CD4-positive, alpha-beta memory T cell (primary cell): Measurements from ENCODE around the gene CTNNA1. TPM values are rescaled to one million over a fixed set of nuclear protein-coding genes. Genes with fewer than 3 reads are reported as not detected.
A peak's percentile ranks its signal among the peaks of the same experiment; 100 is the strongest.
"Not testable (repeated sequence)": the region's sequence is repeated elsewhere in the genome, so short reads cannot be mapped to it uniquely, and the experiment has no call there.

Source experiments
- CTCF ChIA-PET: fragments of 350-600 bp; sonication (Branson Sonifier 250); formaldehyde crosslinking; loops from one replicate; lab custom pipeline; 2021; ENCODE audit warnings: inconsistent platforms; ENCODE audit not compliant: partially characterized antibody; lab: Charles Lee
- POLR2A ChIA-PET: fragments of 350-600 bp; sonication (Branson Sonifier 250); formaldehyde crosslinking; loops from one replicate; lab custom pipeline; 2021; ENCODE audit not compliant: partially characterized antibody; lab: Charles Lee
- DNase-seq, 5 donors: peaks; one replicate each; pipeline versions ENCODE4 v3.0.0 to v3.0.0-alpha.2; 2020 to 2022; ENCODE audit warnings: mixed read lengths in 1 of 5
- H3K27ac ChIP-seq: one replicate; pipeline ENCODE4 v1.7.0; 2013; ENCODE audit warnings: low read depth, low read length
- H3K27me3 ChIP-seq: 2 replicates; pipeline ENCODE4 v1.7.0; 2013; ENCODE audit warnings: mild to moderate bottlenecking, low read length, moderate library complexity; ENCODE audit not compliant: insufficient read depth
- H3K36me3 ChIP-seq: 2 replicates; pipeline ENCODE4 v1.7.0; 2013; ENCODE audit warnings: mild to moderate bottlenecking, low read length, moderate library complexity; ENCODE audit not compliant: insufficient read depth
- H3K4me1 ChIP-seq: 2 replicates; pipeline ENCODE4 v1.7.0; 2013; ENCODE audit warnings: mild to moderate bottlenecking, low read length, moderate library complexity; ENCODE audit not compliant: insufficient read depth
- H3K4me3 ChIP-seq, 2 donors: one replicate each; pipeline ENCODE4 v1.7.0; 2013; ENCODE audit warnings: low read length in 2 of 2, mild to moderate bottlenecking in 1 of 2
- H3K9me3 ChIP-seq, 2 donors: one replicate each; pipeline ENCODE4 v1.7.0; 2013; ENCODE audit warnings: low read length in 2 of 2, control low read depth in 1 of 2; ENCODE audit not compliant: control insufficient read depth in 1 of 2
- H3K27ac Mint-ChIP-seq, 7 donors: one replicate each; pipeline ENCODE4 v1.8.0; 2020 to 2021; ENCODE audit warnings: mixed read lengths in 7 of 7, mild to moderate bottlenecking in 6 of 7, inconsistent platforms in 3 of 7, moderate library complexity in 3 of 7
- H3K27me3 Mint-ChIP-seq, 2 donors: one replicate each; pipeline ENCODE4 v1.8.0; 2020 to 2021; ENCODE audit warnings: mixed read lengths in 2 of 2
- H3K36me3 Mint-ChIP-seq, 2 donors: one replicate each; pipeline ENCODE4 v1.8.0; 2020 to 2021; ENCODE audit warnings: mixed read lengths in 2 of 2, inconsistent platforms in 1 of 2, mild to moderate bottlenecking in 1 of 2
- H3K4me1 Mint-ChIP-seq, 4 donors: one replicate each; pipeline ENCODE4 v1.8.0; 2020 to 2021; ENCODE audit warnings: mixed read lengths in 4 of 4, mild to moderate bottlenecking in 1 of 4
- H3K4me3 Mint-ChIP-seq, 8 donors: one replicate each; pipeline ENCODE4 v1.8.0; 2020 to 2021; ENCODE audit warnings: mixed read lengths in 8 of 8, mild to moderate bottlenecking in 7 of 8, moderate library complexity in 6 of 8, inconsistent platforms in 3 of 8
- H3K9me3 Mint-ChIP-seq, 8 donors: one replicate each; pipeline ENCODE4 v1.8.0; 2020 to 2021; ENCODE audit warnings: mixed read lengths in 8 of 8, mild to moderate bottlenecking in 5 of 8, inconsistent platforms in 3 of 8, moderate library complexity in 1 of 8
- intact Hi-C: fragments of 100-400 bp; cut with micrococcal nuclease; formaldehyde crosslinking; loops from one replicate; pipeline ENCODE4 v1.15.1; 2023
- polyA plus RNA-seq, 2 donors: library from polyadenylated mRNA; unstranded; fragments of 300-500 nt; fragmentation: Illumina TruSeq; gene quantifications; one replicate each; pipeline ENCODE4 v1.2.3, GENCODE V29; 2021
- total RNA-seq, 2 experiments: library from RNA; stranded (reverse); gene quantifications; one replicate each; pipeline ENCODE4 v1.2.3, GENCODE V29; 2021

Gene CTNNA1
- total and polyA plus RNA-seq, 4 experiments from 2014 or later: 10.1 to 26.1 (median 17.4) TPM

DNA sequence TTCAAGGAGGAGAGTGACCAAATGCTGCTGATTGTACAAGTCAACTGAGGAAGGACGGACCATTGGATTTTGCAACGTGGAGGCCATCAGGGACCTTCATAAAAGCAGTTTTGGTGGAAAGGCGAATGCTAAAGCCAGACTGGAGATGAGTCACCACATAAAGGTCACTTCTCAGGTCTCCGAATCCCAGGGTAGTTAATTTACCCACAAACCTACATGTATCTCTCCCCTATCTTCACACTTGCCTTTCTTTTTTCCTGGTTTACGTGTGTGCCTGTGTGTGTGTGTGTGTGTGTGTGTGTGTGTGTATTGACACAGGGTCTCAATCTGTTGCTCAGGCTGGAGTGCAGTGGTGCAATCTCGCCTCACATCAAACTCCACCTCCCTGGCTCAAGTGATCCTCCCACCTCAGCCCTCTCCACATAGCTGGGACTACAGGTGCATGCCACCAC, 4.6 kb upstream of the CTNNA1 start:
- H3K27ac Mint-ChIP-seq: no peak overlapping the region
- CTCF ChIA-PET: no interaction called here
- DNase-seq: no peak
- Histone ChIP-seq H3K4me1 (no peaks in the 10 kb centered on the region), H3K27me3 (no peaks in the 10 kb centered on the region), H3K4me3 (no peak overlapping the region), H3K9me3 (no peaks in the 10 kb centered on the region), H3K27ac (no peak overlapping the region), H3K36me3 (no peaks in the 10 kb centered on the region)
- peaks cover 4 to 12% (median 9%) of the 10 kb centered on the region in 4 donors for H3K4me1 Mint-ChIP-seq
- intact Hi-C loops: no loop called here
- H3K36me3 Mint-ChIP-seq: no peaks in the 10 kb centered on the region
- peaks cover 0 to 1% of the 10 kb centered on the region in 2 donors for H3K27me3 Mint-ChIP-seq
- H3K4me3 Mint-ChIP-seq: no peak overlapping the region
- POLR2A ChIA-PET: no interaction called here
- H3K9me3 Mint-ChIP-seq: no peaks in the 10 kb centered on the region

- Mint-ChIP-seq H3K4me3 (peak overlapping the region in 2 of 8 donors; percentile 7 to 15), H3K4me1 (peaks cover 12 to 28% (median 21%) of the 10 kb centered on the region in 4 donors)
- H3K9me3 ChIP-seq, H3K4me3 ChIP-seq, H3K36me3 ChIP-seq, CTCF ChIA-PET, POLR2A ChIA-PET, H3K9me3 Mint-ChIP-seq, DNase-seq, H3K27me3 Mint-ChIP-seq, H3K36me3 Mint-ChIP-seq, H3K27ac ChIP-seq, H3K27ac Mint-ChIP-seq, H3K27me3 ChIP-seq: not testable (repeated sequence)
- peaks cover 13% of the 10 kb centered on the region for H3K4me1 ChIP-seq
- intact Hi-C loops: loop anchor here (10.0 kb wide), 1 partner anchor 107 kb away; no protein-coding TSS in a partner anchor
Observed at GRCh38 chr5:138751344-138751743, 1.9 kb upstream of the CTNNA1 start.

- POLR2A ChIA-PET: interaction anchor here (1.0 to 1.9 kb wide), 3 partner anchors 98 to 288 kb away, joined by 3 to 4 read pairs (median 3); partner anchors contain the start of gene HSPA9
- H3K4me1 Mint-ChIP-seq: peaks cover 12 to 33% (median 22%) of the 10 kb centered on the region in 4 donors
- intact Hi-C loops: loop anchor here (10.0 kb wide), 1 partner anchor 108 kb away; no protein-coding TSS in a partner anchor
- CTCF ChIA-PET: interaction anchor here (1.3 kb wide), 1 partner anchor 37 kb away, joined by 4 read pairs; no protein-coding TSS in a partner anchor
- H3K27me3 ChIP-seq: no peaks in the 10 kb centered on the region
- H3K9me3 Mint-ChIP-seq: peaks cover 0 to 5% (median 0%) of the 10 kb centered on the region in 8 donors
- H3K4me3 ChIP-seq: peak overlapping the region in 1 of 2 donors; percentile 65
- no peak overlapping the region for H3K27ac ChIP-seq
- H3K36me3 Mint-ChIP-seq: peaks cover 2 to 10% of the 10 kb centered on the region in 2 donors
- H3K27ac Mint-ChIP-seq: peak overlapping the region in 5 of 7 donors; percentile 1 to 88 (median 32)
- H3K4me1 ChIP-seq: peaks cover 13% of the 10 kb centered on the region
- H3K9me3 ChIP-seq: no peaks in the 10 kb centered on the region
- no peaks in the 10 kb centered on the region for H3K36me3 ChIP-seq
- peaks cover 7 to 8% of the 10 kb centered on the region in 2 donors for H3K27me3 Mint-ChIP-seq
- peak in 2 of 5 donors; percentile 1 to 12 for DNase-seq
- H3K4me3 Mint-ChIP-seq: peak overlapping the region; percentile 74 to 88 (median 84)
Observed at GRCh38 chr5:138752341-138752950, 779 bp upstream of the CTNNA1 start.

DNA sequence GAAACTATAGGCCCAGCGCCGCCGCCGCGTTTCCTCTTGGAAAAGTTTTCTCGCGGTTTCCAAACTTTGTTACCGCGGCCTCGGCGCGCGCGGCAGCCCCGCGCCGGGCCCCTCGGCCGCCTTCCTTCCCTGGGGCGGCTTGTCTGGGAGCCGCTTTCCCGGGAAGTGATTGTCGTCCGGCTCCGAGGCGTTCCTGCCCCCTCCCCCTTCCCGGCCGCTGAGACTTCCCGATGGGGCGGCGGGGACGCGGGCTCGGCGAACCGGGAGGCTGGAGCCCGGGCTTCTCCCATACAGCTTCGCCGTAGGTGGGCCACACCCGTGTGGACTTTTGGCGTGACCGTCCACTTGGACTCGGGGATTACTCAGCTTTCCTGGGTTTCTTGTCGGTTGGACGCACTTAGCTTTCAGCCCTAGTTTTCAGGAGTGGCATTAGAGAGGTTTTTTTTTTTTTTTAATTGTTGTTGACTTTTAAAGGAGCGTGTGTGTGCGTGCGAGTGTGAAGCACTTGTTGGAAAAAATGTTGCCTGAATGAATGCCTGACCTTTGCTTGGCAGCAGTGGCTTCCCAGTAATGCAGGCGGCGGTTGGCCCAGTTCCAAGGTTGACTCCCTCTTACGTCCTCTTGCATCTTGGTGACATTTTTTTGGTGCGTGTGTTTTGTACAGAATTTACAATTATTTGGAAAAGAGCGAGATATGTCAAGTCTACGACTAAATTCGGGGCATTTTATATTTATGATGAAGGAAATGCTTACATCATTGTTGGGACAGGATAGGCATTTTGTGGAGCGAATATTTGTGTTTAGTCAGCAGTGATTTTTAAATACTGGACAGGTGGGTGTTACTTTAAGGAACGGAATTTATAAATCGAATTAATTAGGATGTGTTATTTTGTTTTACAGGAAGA, 821 bp downstream of the CTNNA1 start:
- Mint-ChIP-seq H3K27ac (peak overlapping the region in 4 of 7 donors; percentile 51 to 87 (median 64)), H3K36me3 (peaks cover 2 to 20% of the 10 kb centered on the region in 2 donors), H3K9me3 (peaks cover 0 to 14% (median 2%) of the 10 kb centered on the region in 8 donors), H3K4me3 (peak overlapping the region; percentile 45 to 89 (median 79)), H3K4me1 (peaks cover 12 to 36% (median 22%) of the 10 kb centered on the region in 4 donors), H3K27me3 (peaks cover 8% of the 10 kb centered on the region in 2 donors)
- intact Hi-C loops: loop anchor here (10.0 kb wide), 1 partner anchor 109 kb away; no protein-coding TSS in a partner anchor
- Histone ChIP-seq H3K27ac (no peak overlapping the region), H3K4me1 (peaks cover 13% of the 10 kb centered on the region), H3K36me3 (no peaks in the 10 kb centered on the region), H3K9me3 (no peaks in the 10 kb centered on the region), H3K4me3 (peak overlapping the region; percentile 65), H3K27me3 (no peaks in the 10 kb centered on the region)
- ChIA-PET POLR2A (interaction anchor here (1.4 to 1.9 kb wide), 2 partner anchors 178 to 539 kb away, joined by 3 to 4 read pairs; partner anchors contain the start of genes HSPA9 and MATR3), CTCF (interaction anchor here (0.6 to 1.0 kb wide), 2 partner anchors 43 to 134 kb away, joined by 3 to 4 read pairs; no protein-coding TSS in a partner anchor)
- DNase-seq: peak in 3 of 5 donors; percentile 13 to 28 (median 18)

DNA sequence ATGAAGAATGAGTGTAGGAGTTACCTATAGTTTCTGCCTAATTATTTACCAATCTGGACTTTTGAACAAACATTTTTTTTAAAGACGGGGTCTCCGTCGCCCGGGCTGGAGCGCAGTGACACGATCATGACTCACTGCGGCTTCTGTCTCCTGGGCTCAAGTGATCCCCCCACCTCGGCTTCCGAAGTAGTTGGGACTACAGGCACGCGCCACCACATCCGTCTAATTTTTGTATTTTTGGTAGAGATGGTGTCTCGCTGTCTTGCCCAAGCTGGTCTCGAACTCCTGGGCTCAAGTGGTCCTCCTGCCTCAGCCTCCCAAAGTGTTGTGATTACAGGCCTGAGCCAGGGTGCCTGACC, 1.5 kb downstream of the CTNNA1 start:
- peak overlapping the region in 1 of 7 donors; percentile 51 for H3K27ac Mint-ChIP-seq
- peaks cover 2 to 26% of the 10 kb centered on the region in 2 donors for H3K36me3 Mint-ChIP-seq
- CTCF ChIA-PET: no interaction called here
- H3K9me3 ChIP-seq: no peaks in the 10 kb centered on the region
- peaks cover 12 to 36% (median 22%) of the 10 kb centered on the region in 4 donors for H3K4me1 Mint-ChIP-seq
- intact Hi-C loops: loop anchor here (10.0 kb wide), 1 partner anchor 110 kb away; no protein-coding TSS in a partner anchor
- POLR2A ChIA-PET: no interaction called here
- H3K4me1 ChIP-seq: peaks cover 13% of the 10 kb centered on the region
- peaks cover 0 to 14% (median 2%) of the 10 kb centered on the region in 8 donors for H3K9me3 Mint-ChIP-seq
- peaks cover 8% of the 10 kb centered on the region in 2 donors for H3K27me3 Mint-ChIP-seq
- no peaks in the 10 kb centered on the region for H3K36me3 ChIP-seq
- no peak overlapping the region for H3K4me3 ChIP-seq
- DNase-seq: no peak
- H3K27me3 ChIP-seq: no peaks in the 10 kb centered on the region
- H3K4me3 Mint-ChIP-seq: peak overlapping the region in 7 of 8 donors; percentile 45 to 89 (median 79)
- no peak overlapping the region for H3K27ac ChIP-seq

GRCh38 chr5:138755084-138755748, 2.0 kb downstream of the CTNNA1 start:
- Mint-ChIP-seq H3K9me3 (peaks cover 0 to 14% (median 2%) of the 10 kb centered on the region in 8 donors), H3K4me1 (peaks cover 12 to 36% (median 22%) of the 10 kb centered on the region in 4 donors), H3K27me3 (peaks cover 8% of the 10 kb centered on the region in 2 donors), H3K4me3 (peak overlapping the region in 5 of 8 donors; percentile 43 to 86 (median 64)), H3K36me3 (peaks cover 2 to 26% of the 10 kb centered on the region in 2 donors), H3K27ac (no peak overlapping the region)
- no peaks in the 10 kb centered on the region for H3K27me3 ChIP-seq
- ChIA-PET CTCF (no interaction called here), POLR2A (no interaction called here)
- no peak overlapping the region for H3K4me3 ChIP-seq
- intact Hi-C loops: loop anchor here (10.0 kb wide), 1 partner anchor 110 kb away; no protein-coding TSS in a partner anchor
- no peak for DNase-seq
- no peak overlapping the region for H3K27ac ChIP-seq
- H3K9me3 ChIP-seq: no peaks in the 10 kb centered on the region
- peaks cover 13% of the 10 kb centered on the region for H3K4me1 ChIP-seq
- H3K36me3 ChIP-seq: no peaks in the 10 kb centered on the region
